ENCODE measurements around the gene HOXB6.

Gene HOXB6

DNA sequence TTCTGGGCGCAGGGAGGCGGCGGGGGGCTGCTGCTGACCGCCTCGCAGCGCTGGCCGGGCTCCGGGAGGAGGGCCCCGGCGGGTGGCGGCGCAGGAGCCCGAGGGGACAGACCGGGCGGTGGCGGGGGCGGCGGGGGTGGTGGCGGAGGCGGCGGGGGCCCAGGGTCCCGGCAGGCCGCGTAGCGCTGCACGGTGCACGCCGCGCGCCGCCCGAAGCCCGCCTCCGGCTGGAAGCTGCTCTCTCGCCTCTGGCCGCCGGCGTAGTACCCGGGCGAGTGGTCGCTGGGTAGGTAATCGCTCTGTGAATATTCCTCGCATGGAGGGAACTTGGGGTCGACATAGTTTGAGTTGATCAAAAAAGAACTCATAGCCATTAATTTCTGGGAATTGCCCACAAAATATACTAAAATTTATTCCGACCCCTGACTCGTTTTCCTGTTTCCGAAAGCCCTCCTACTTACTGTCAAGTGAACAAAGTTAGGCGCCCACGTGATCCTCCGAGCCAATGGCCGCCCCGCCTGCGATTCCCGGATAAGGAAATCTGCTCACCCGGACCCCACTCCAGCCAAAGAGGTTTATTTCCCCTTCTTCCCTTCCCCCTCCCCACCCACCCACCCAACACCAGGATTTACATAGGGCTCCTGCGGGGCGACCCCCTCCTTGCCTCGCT lies 26.7 kb downstream of the HOXB6 start, which contains the start of gene HOXB4:
HOXB4 (minus strand) TSS at position 405 of the 670 bp plus-strand sequence; CDS start at position 374, 31 bp downstream.
- DNase-seq: peak; percentile 66

DNA sequence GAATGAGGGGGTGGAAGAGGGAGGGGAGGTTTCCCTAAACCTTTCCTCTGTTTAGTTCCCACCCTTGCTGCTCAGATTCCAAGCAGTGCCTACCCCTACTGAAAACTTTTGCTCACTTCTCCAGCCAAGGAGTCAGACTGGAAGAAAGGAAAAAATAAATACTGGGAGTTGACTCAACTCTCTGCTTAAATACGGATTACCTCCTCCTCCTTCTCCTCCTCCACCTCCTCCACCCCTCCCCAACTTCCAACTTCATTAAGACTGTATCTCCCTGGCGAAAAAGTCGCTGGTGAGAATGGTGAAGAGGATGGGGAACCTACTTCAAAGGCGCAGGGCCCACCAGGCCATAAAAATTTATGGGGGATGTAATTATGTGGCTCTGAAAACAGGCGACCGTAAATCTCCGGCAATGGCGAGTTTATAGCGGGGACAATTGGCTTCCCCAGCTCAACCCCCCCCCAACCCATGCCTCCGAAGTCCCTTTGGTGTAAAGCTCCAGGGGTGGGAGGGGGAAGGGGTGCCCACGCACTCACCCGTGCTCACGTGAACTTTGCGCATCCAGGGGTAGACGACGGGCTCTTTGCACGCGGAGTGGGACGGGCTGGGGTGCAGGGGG lies 27.3 kb downstream of the HOXB6 start:
- DNase-seq: no peak

DNA sequence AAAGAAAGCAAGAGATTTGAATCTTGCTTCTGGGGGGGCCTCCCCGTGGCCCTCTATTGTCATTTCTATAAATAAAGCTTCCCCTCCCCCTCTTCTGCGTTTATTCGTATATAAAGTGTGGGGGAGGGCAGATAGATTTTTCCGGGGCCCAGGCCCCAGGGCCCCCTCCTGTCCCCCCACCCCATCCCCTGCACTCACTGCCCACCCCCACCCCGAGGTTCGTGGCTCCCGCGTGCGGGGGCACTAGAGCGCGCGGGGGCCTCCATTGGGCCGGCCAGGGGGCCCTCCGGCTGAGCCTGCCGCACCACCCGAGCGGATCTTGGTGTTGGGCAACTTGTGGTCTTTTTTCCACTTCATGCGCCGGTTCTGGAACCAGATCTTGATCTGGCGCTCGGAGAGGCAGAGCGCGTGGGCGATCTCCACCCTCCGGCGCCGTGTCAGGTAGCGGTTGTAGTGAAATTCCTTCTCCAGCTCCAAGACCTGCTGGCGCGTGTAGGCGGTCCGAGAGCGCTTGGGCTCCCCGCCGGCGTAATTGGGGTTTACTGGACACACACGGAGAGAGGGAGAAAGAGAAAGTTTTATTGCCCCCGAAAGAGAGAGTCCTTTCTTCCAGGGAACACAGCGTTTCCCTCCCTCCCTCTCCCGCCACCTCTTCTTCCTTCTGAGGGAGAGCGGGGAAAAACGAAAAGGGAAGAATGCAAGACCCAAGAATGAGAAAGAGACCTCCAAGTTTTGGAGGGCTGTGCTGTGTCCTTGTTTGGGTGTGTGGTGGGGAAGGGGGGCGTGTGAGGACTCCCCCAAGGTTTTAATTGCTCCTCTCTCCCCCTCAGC lies 28.1 kb downstream of the HOXB6 start:
- DNase-seq: no peak

DNA sequence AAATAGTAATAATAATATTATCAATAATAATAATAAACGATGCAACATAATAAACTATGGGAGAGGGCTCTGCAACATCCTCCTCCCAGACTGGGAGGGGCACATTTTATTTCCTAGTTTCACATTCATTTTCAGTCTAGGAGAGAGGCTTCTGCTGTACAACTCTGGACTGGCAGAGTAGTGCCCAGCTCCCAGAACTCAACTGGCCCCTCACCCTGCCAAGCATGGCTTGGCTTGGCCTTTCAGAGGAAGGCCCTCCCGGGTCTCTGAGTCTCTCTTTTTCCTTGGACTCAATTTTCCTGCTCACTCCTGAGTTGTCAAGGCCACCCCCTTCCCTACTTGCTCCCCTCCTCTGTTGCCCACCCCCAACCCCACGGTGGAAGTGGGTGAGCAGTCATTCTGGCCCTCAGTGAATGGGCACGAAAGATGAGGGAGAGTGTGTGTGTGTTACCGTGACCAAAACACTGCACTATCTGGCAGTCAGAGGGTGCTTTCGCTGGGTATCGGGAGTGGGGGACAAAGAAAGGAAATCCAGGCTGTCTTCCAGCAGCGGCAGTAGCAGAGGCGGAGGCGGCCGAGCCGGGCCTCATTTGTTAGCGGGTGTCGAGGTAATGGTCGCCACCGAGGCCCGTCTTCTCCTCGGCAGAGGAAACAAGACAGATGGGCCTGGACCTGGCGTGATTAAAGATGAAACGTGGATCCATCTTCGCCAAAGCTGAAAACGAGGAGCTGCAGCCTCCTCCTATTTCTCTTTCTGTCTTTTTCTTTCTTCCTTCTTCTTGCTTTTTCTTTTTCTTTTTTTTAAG lies 28.9 kb downstream of the HOXB6 start:
- DNase-seq: no peak

DNA sequence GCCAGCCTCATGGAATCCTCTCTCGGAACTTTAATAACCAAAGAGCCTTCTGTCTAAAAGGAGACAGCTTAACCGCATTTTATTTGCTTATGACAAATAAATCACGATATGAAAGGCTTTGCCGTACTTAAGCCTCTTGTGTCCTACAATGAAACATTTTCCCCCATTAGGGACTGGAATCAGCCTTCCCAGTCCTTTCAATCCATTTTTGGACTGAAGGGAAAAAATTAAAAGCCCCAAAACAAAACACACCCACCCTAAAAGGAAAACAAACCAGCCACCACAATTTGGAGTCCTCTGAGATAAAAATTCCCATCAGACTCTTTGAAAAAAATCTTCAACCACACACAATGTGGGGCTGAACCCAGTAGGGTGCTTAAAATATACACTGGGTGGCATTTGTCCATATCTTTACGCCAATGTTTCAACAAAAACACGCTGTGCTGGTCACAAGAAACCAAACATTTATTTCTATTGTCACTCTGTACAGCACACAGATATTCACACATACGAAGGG lies 29.7 kb downstream of the HOXB6 start:
- DNase-seq: no peak

DNA sequence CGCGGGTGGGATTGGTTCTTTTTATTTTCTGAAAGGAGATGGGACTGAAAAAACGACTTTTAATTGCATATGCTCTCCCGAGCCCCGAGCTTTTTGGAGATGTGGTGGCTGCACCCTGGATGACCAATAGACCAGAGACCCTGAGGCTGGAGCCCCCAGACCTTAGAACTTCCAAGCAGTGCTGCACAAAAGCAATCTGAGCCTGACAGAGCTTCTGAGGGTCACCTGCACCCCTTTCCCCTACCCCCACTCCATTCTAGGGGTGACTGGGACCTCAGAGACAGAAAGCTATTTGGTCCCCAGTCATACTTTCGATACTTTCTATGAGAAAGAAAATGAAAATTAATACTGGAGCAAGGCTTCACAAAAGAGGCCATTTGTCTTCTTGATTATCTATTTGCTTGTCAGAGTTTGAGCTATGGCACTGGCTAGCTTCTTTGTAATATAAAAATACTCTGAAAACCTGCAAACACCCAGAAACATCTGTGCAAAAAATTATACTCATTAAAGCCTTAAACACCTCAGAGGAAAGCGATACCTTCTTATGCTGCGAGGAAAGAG lies 30.2 kb downstream of the HOXB6 start:
- no peak for DNase-seq

DNA sequence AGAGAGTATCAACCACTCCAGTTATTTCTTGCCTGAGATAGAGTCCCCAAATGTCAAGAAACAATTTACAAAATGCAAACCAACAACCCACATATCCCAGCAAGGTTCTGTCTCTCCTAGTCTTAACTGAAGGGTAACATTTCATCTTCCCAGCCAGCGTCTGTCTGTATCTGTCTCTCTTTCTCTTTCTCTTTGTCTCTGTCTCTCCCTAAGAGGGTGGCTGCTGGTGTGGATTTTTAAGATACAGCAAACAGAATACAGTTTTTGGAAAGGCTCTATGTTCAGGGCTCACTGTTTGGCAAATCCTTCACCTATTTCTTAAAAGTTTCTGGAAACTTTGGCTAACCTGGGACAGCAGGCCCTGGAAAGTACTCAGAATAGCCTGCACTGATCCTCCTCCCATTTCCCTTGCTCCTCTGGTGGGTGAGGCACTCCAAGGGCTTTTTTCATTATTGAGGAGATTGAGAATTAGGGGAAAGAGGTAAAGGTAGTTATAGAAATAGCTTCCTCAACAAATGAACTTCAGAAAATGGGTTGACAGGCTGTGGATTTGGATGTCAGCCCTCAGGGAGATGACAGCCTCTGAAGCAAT lies 32.9 kb downstream of the HOXB6 start:
- no peak for DNase-seq

DNA sequence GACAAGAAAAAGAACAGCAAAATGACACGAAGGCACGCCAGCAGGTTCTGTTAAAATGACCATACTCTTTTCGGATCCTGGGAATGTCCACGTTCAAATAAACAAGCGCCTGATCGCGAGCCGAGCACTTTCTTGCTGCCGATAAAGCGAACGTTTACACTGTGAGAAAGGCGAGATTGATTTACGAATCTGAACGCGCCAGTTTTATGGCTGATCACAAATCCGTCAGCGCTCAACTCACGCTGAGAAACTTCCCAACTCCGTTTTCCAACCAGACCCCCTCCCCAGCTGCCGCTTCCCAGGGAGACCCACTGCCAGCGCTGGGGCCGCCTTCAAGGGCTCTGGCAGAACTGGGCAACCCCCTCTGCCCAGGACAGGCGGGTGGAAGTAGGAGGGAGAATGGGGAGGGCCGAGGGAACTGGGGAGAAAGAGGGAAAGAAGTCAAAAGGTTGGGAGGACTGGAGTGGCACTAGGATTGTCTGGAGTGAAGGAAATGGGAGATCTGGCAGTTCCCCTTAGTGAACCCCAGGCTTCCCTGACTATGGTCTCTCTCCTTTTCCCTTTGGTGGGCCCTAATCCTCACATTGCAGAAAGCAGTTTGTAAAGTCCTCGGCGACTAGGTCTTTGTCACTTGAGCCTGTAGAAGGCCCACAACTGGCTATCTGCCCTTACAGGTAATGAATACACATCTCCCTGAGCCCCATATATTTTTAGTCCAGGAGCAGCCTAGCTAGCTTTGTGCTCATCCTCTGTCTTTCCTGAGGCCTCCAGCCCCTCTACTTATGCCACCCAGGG lies 33.6 kb downstream of the HOXB6 start:
- no peak for DNase-seq

DNA sequence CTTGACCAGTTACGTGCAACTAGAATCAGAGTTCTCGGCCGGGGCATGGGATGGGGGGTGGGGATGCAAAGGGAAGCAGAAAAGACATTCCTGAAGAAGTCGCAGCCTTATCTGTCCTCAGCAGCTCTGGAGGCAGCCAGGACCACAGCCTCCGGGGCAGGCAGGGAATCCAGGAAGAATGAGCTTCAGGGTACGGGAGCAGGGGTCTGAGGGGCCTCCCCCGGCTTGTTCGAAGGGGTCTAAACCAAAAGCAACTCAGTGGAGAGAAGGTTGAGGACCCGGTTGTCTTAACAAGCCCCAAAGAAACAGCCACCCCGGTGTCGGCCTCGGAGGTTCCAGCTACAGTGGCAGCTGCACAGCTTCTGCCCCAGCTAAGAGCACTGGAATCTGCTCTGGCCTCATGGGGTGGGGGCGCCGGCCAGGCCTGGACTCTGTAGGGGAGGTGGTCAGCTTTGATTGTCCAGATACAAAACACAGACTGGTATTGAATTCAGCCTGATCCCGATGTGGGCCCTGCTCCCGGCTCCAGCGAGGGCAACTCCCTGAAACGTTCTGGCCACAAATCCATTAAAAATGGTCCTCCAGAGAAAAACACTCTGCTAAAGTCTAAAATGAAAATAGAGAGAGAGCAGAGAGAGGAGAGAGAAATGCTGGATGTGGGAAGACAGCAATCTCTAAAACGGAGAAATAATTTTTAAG lies 34.3 kb downstream of the HOXB6 start:
- DNase-seq: no peak

DNA sequence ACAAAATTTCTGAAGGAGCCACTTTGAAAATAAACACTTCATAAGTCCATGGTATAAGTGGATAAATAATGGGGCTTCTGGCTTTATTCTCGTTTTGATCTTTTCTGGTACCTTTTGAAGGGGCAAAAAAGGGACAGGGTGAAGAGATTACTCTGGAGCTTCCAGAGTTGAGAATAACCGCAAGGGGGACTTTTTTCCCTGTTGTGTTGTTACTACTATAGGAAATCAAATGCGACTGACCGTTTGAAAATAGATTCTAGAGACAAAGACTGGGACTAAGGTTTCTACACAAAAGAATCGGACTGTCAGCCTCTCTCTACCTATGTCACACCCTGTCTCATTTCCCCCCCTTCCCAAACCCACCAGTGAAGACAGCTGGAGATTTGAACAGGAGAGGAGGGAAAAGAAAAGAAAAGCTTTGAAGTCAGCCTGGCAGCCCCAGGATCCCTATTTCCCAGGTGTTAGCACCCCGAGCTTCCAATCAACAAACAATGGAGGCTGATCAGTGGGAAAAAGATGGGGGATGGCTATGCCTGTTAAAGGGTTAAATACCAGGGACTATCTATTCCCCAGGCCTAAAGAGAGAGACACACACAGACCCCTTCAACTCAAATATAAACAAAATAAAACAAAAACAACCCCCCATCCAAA lies 35.0 kb downstream of the HOXB6 start:
- no peak for DNase-seq

DNA sequence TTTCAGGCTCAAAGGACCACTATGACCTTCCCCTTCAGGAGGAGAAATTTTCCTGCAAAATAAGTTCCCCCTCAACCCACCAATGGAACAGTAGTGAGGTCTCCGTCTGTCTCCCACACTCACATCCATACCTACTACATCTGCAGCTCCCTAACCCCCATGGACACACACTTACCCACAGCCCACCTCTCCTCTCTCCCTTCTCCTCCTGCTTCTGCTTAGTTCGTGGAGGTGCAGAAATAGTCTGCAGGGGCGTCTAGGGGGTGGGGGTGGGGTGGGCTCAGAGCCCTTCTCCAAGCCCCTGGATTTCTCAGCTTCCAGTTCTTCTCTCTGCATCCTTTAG lies 35.6 kb downstream of the HOXB6 start:
- DNase-seq: no peak

DNA sequence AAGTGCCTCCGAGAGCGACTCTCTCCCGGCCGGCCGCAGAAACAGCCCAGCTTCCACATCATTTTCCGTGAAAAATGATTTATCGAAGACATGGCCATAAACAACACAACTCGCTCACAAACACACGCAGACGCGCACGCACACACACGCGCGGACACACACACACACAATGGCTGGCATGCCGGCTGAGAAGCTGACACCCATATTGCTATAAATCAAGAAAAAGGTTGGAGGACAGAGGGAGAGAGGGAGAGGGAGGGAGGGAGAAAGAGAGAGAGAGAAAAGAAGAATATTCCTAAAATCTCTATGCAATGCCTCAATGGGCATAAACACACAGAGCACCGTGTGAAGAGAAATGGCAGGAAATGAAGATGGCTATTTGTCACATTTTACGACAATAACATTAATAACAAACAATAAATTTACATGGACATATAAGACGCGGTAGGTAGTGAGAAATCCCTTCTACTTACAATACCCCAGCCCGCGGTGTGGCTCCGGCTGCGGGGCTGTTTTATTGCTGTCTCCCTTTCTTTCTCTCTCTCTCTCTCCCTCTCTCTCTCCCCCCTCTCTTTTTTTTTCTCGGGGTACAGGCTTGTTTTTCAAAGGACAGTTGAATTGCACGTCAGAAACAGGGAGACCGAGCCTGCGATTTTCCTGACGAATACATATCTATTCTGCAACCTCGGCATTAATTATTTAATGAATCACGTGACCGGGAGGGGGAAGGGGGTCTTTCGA lies 36.1 kb downstream of the HOXB6 start:
- DNase-seq: no peak

DNA sequence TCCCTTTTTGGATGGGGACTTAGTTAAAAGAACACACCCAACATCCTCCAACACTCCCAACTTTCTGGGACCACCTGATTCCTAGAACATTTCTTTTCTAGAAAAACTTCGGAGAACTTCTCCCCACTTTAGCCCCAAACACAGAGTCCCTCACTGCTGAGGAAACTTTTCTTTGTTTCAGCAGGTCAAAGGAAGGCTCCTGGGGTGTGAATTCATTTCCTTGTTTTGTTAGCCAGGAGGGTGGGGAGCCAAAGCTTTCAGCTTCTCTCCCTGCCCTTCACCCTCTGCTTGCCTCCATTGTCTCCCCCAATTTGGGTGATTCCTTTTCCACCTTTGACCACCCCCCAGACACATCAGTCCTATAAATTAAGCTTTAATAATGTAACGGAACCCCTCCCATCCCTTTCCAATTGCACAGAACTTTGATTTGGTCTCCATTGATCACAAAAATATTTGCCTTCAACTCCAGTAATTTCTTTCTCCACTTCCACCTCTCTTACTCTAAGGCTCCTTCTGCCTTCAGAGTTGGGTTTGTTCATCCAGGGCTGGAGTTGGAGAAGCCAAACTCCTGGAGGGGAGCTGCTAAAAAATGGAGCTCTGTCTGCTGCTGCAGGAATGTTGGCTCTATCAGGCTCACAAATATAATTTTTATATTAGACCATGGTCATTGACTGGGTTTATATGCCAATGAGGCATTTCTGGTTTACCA lies 37.0 kb downstream of the HOXB6 start:
- no peak for DNase-seq

DNA sequence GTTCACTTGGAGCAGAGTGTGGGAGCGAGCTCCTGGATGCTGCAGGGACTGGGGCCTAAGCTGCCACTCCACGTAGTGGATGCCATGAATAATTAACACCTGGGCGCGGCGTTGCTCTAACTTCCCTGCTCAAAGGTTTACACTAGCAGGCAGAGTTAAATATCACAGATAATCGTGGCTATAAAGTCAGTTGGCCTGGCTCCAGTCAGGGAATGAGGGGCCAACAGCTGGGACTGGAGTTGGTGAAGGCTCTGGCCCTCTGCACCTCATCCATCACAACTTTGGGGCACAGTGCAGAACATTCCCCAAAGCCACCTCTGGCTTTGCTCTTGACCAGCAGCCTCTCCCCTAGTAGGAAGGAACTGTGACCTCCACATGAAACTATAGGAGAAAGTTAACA lies 37.6 kb downstream of the HOXB6 start:
- DNase-seq: no peak

DNA sequence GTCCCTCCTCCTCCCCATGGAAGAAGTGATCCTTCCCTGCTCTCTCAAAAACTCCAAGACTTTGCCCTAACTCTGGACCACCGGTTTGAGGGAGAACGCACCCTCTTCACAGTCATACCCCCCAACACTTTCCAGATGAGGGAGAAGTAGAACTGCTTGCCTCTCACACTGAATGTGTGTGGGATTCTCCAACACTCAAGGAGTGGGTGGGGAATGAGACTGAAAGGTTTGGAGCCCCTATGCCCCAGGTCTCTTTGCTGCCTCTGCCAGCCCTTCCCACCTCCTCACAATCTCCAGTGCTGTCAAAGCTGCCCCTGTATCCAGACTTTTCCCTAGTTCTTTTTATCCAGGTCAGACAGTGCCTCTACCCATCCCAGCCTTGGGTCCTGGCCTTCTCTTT lies 38.1 kb downstream of the HOXB6 start:
- DNase-seq: no peak

DNA sequence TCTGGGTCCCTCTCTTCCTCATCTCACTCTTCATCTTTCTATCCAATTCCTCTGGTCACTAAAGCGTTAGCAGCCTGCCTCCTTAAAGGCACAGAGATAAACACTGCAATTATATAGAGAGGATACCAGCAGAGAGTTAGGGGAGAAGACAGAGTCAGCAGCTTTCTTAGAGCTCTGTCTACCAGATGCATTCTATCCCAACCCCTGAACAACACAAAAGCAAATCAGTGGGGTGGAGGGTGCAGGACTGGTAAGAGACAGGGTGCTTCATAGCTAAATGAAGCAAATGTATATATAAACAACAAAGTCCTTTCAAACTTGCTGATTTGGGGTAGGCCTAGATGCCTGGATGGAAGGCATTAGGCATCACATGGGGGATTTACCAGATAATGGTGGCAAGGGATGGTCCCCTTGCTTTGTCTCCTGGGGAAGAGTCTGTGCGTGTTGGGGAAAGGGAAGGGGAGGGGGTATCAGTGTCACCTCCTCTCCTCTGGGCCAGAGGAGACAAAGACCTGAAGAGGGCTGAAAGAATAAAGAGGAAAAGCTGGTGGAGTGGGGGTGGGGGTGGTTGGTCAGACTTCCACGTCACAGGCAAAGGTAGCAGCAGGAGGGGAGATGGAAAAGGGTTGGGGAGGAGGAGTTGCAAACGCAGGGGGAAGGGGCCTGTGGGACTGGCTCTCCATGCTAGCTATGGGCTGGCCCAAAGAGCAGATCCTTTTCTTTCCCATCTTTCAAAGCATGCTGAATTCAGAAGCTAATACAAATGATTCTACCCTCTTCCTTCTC lies 38.7 kb downstream of the HOXB6 start:
- no peak for DNase-seq

DNA sequence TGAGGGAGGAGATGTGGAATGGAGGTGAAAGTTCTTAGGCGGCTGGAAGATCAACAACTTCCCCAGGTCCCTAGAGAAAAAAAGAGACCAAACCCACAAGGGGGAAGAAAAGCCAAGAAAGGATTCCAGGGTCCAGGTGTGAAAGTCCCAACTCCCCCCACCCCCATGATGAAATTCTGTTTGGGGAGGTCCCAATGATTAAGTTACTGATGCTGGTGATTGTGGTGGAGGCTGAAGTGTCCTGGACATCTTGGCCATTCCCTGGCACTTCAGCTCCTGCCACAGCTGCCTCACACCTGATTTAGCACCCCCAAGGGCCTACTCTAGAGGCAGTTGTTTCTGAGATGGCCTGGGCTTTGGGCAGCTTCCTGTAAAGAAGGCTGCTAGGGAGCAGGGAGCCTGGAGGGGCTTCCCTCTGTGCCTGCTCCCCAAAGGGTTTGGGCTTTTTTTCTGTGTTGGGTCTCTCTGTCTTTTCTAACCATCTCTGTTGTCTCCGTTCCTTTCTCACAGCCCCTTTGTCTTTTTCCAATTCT lies 39.7 kb downstream of the HOXB6 start:
- DNase-seq: no peak
